ENCODE measurements around the gene COPZ1. TPM values are rescaled to one million over a fixed set of nuclear protein-coding genes. Genes with fewer than 3 reads are reported as not detected.

The COPZ1 gene
- total RNA-seq, 1 donor from 2014 or later, result 60.3 TPM

- peaks cover 0 to 10% of the 10 kb centered on the region in 2 donors for H3K4me1 ChIP-seq
- H3K27me3 ChIP-seq, result no peaks in the 10 kb centered on the region
- no peak for TF ChIP-seq CTCF (IDR thresholded peaks at IDR 0.05)
- H3K27ac ChIP-seq, result no peak overlapping the region
- H3K36me3 ChIP-seq, result no peaks in the 10 kb centered on the region
- intact Hi-C loops (cut with DNase I), result no loop called here
- no peaks in the 10 kb centered on the region for H3K9me3 ChIP-seq
- no peak for DNase-seq (ENCODE audit: low spot score in 2 of 2)
- no peak overlapping the region for H3K4me3 ChIP-seq
Observed at GRCh38 chr12:54388237-54389133, 63.6 kb downstream of the COPZ1 start.

DNA sequence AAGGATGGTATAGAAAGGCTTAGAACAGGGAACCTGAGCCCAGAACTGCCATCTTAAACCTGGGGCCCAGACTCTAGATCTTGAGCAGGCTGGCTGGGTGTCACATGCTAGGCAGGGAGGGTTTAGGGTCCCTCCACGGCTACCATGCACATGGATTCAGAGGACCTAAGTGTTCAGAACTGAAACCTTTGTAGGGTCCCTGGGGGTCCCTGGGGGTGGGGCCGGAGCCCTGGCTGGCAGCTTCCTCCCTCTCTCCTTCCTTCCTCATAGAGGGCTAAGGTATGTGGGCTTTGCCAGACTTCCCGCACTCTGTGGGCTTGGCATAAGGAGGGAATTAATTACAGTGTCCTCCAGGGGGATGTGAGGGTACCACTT is 64.2 kb downstream of the COPZ1 start:
- TF ChIP-seq CTCF (IDR thresholded peaks at IDR 0.05), result no peak

DNA sequence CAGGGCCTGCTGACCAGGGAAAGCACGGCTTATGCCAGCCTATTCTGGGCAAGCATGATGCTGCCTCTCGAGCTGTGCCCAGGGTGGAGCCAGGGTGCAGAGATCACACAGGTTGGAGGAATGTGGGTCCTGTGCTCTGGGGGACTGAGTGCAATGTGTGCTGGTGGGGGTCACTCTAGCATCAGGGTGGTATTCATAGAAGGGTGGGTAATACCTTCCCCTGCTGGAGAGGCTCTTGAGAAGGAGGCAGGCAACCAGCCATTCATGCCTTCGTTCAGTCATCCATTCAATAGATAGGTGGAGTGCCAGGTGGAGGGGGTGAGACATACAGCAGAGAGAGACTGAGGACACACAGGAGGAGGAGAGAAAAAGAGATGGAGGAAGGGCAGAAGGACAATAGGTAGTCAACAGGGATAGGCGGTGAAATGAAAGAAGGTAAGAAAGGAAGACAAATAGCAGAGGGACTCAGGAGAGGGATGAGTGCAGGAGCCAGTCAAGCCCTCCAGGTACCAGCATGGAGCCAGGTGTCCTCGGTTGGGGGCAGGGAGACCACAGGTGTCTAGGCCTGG is 64.8 kb downstream of the COPZ1 start:
- Histone ChIP-seq H3K36me3 (peaks cover 7 to 9% of the 10 kb centered on the region in 2 donors), H3K27ac (no peak overlapping the region), H3K27me3 (no peaks in the 10 kb centered on the region), H3K4me3 (no peak overlapping the region), H3K4me1 (peaks cover 0 to 10% of the 10 kb centered on the region in 2 donors), H3K9me3 (no peaks in the 10 kb centered on the region)
- no peak for TF ChIP-seq CTCF (IDR thresholded peaks at IDR 0.05)
- intact Hi-C loops (cut with DNase I), result no loop called here
- DNase-seq (ENCODE audit: low spot score in 2 of 2), result no peak

More for the DNA sequence above, 64.2 kb downstream of the COPZ1 start:
- Histone ChIP-seq H3K9me3 (no peaks in the 10 kb centered on the region), H3K4me1 (peaks cover 0 to 10% of the 10 kb centered on the region in 2 donors), H3K27me3 (no peaks in the 10 kb centered on the region), H3K4me3 (no peak overlapping the region), H3K27ac (no peak overlapping the region), H3K36me3 (peaks cover under 1 to 3% of the 10 kb centered on the region in 2 donors)
- no peak for DNase-seq (ENCODE audit: low spot score in 2 of 2)
- intact Hi-C loops (cut with DNase I), result no loop called here

DNA sequence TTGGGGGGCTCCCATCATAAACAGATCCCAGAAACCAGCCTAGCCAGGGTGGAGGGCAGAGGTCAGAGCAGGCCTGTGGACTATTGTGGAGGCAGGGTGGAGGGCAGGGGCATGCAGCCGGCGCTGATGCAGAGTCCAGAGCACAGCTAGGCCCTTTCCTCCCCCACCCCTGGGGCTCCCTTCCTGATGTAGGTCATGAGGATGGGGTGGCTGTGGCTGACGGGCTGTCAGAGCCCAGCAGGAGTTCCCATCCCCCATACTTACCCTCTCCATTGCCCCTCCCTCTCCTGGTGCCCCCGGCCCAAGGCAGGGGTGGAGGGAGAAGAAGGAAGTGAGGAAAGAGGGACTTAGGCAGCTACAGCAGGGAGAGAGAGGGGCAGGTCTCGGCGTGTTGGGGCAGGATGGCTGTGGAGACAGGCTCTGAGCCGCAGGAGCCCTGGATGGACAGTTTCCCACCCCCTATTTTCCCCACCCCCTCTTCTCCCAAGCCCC is 65.3 kb downstream of the COPZ1 start:
- Histone ChIP-seq H3K27ac (peak overlapping the region in 1 of 2 donors; percentile 26), H3K4me3 (no peak overlapping the region), H3K9me3 (no peaks in the 10 kb centered on the region), H3K4me1 (peaks cover 0 to 10% of the 10 kb centered on the region in 2 donors), H3K36me3 (peaks cover 12 to 14% of the 10 kb centered on the region in 2 donors), H3K27me3 (no peaks in the 10 kb centered on the region)
- intact Hi-C loops (cut with DNase I), result no loop called here
- no peak for DNase-seq (ENCODE audit: low spot score in 2 of 2)
- TF ChIP-seq CTCF (IDR thresholded peaks at IDR 0.05), result no peak

GRCh38 chr12:54390668-54391551 is 66.0 kb downstream of the COPZ1 start:
- H3K27ac ChIP-seq, result peak overlapping the region; percentile 26 to 55
- no peak for DNase-seq (ENCODE audit: low spot score in 2 of 2)
- intact Hi-C loops (cut with DNase I), result no loop called here

More at GRCh38 chr12:54390668-54391551, 66.0 kb downstream of the COPZ1 start:
- Histone ChIP-seq H3K36me3 (peaks cover 19 to 21% of the 10 kb centered on the region in 2 donors), H3K9me3 (no peaks in the 10 kb centered on the region), H3K27me3 (no peaks in the 10 kb centered on the region), H3K4me3 (peak overlapping the region; percentile 34 to 60), H3K4me1 (peaks cover 0 to 10% of the 10 kb centered on the region in 2 donors)
- TF ChIP-seq CTCF (IDR thresholded peaks at IDR 0.05), result peak in 1 of 3 experiments; percentile 8

All from ascending aorta (tissue), 2 donors.